DLD1 (cell line): ENCODE results near the gene SPDL1.
"Not testable (repeated sequence)": the region's sequence is repeated elsewhere in the genome, so short reads cannot be mapped to it uniquely, and the experiment has no call there.

Experiments
- in situ Hi-C: cut with HindIII; loops from 2 replicates; pipeline ENCODE4 v1.10.0; 2017; ENCODE audit warnings: low sequenced_read_pairs

SPDL1 gene

DNA sequence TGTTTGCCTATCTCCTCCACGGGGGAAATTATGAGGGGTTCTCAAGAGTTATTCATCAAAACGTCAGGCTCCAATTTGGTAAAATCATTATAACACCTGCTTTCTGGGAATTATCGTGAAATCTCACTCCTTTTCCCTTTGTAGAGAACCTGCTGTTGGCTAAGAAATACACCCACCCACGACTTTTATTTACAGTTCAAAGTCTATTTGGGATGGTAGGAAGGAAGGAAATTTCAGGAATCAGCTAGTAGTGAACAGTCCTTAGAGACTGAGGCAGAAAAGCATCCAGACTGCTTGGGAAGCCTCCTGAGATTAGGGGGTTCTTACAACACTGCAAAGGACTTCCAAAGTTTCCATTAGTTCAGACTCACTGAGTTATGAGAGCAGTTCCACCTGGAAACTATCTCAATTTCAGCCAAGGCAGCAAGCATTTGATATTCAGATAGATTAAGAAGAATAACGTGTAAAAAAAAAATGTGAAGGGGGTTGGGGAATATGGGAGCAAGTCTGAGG, 9.4 kb upstream of the SPDL1 start:
- in situ Hi-C loops, result no loop called here

DNA sequence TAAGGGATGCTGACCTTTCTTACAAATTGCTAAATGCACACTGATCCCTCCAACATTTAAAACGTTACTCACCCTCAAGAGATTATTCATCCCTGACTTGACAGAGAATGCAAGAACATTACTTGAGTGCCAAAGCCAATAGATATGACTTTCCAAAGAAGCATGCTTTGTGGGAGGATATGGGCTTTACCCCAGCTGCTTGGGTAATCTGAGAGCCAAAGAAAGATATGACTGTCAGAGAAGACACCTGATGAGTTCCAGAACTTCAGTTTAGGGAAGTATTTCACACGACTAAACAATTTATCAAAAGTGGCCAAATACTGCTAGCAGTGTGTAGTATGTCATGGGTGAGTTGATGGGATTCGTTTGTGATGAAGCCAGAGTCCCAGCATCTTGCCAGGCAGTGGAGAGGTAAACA, 7.4 kb upstream of the SPDL1 start:
- in situ Hi-C loops, result no loop called here

DNA sequence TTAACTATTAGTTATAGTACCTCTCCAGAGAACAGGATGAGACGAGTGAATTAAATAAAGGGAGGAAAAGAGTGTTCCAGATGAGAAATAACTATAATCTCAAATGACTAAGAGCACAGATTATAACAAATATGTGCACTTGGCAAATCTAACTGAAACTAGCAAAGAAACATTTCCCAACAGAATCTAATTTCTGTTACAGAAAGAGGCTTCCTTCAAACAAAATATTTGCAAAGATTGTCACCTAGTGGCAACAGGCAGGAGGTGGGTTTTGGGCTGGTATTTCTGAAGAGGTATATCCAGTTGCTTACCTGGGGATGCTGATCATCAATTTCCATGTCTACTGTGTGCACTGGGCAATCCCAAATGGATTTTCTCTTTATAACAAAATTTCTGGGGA, 5.6 kb upstream of the SPDL1 start:
- in situ Hi-C loops, result no loop called here

DNA sequence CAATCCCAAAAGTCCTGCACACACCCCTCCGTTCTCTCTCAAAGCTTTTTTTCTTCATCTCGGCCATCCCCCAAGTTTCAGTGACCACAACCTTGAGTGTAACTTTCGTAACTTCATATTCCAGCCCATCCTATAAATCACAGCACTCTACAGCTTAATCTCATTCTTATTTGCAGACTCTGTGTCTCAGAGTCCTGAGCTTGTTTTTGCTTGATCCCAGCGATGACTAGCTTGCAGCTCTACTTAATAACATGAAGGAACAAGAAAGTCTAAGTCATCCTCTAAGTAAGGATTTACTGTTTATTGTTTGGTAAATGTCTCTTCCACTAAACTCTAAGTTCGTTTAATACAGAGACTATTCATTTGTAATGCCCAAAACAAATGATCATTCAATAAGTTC, 2.6 kb upstream of the SPDL1 start:
- in situ Hi-C loops, result no loop called here

DNA sequence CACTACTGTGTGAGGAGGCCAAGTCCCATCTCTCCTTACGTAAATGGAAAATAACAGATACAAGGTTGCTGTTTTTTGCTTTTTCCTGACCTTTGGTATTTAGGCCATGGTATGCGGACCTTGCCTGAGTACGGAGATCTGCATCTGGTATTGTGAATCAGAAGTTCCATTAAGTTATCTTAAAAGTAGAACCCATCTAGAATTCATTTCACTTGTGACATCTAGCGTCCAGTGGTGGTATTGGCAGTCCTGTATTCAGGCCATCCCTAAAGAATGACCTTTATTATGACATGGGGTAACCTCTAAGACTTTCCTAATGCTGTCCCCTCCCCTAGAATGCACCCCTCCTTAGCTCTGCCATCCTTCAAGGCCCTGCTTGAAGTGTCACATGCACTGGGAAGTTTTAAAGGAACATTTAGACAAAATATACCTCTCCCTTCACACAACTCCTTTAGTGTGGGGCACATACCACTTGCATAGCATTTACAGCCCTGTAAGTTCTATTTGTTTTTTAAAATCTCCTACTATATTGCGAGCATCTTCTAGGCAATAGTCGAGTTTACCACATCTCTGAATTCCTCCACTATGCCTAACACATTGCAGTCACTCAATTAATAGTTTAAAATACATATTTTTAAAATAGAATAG, 1.9 kb upstream of the SPDL1 start:
- in situ Hi-C loops, result no loop called here

DNA sequence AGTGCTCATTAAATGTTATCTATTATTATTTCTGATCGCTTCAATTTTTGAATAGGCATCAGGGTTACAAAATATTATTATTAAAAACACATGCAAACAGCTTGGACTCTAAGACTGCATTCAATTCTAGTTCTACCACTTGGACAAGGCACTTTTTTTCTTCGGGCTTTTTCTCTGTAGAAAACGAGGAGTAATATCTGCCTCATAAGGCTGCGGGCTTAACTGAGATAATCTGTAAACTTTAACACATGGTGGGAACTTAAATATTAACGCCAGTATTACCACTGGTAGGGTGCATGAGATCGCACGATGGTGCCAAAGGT, 511 bp upstream of the SPDL1 start:
- in situ Hi-C loops, result no loop called here

DNA sequence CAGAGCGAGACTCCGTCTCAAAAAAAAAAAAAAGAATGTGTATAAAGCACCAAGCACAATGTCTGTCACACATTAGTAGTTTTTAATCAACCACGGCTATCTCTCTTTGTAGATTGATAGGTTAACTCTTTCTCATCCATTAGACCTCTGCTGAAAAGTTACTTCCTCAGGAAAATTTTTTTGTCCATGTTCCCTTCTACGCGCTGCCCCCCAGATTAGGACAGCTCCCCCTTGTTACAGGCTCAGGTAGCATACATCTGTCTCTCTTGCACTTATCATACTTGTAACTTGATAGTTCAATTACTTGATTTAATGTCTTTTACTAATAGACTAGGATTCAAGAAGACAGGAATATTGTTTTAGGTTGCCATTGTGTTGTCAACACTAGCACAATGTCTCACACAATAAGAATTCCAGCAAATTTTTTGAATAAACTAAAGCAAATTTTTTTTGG, 1.5 kb downstream of the SPDL1 start:
- in situ Hi-C loops, result no loop called here

DNA sequence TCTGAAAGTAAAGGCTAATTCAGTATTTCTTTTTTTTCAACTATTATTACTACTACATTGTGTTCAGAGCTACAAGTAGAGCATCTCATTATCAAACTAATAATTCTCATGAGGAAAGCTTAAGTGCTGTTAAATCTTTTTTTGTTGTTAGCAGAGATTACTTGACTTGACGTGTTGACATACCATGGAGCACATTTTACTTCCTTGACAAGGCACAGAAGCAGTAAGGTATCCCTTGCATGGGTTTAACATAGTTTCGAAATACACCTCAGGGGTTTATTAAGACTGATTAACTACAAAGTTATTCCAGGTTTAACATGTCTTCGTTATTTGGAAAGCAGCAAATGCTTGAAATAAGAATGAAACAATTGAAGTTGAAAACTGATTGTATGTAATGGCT, 7.0 kb downstream of the SPDL1 start:
- in situ Hi-C loops, result no loop called here

DNA sequence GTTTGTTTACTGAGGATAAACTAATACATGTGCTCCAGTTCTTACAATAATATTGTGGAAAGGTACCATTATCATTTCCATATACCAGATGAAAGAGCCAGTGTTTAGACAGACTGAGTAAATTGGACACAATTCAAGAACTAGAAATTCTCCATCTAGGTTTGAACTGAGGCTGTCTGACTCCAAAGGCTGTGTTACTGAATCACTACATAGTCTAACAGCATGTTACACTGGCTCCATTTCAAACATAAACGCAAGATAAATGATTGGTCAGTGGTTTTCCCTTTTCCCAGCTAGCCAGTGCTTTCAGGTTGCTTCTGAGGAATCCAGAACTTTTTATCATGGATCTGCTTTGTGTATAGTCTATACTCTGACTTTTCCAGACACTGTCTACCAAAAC, 8.1 kb downstream of the SPDL1 start:
- in situ Hi-C loops, result no loop called here

DNA sequence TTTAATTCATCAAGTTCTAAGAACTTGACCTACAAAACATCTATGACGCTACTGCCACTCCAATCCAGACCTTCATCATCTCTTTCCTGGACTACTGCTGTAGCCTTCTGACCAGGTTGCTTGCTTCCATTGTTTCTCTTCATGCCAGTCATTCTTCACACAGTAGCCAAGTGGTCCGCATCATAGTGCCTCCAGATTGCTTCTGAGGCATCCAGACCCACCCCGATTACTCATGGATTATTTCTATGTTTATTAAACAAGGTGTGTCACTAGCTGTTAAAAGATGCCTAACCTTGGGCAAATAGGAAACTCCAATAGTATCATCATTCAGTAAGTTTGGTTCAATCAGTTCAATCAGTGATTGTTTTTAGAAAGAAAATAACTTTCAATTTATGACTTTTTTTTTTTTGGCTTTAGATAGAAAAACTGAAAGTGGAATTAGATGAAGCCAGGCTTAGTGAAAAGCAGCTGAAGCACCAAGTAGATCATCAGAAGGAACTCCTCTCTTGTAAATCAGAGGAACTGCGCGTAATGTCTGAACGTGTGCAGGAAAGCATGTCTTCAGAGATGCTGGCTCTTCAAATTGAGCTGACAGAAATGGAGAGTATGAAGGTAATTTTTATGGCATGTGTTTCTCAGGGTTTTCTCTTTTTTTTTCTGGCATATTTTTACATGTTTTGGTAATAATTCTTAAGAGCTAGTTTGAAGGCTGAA, 9.5 kb downstream of the SPDL1 start:
- in situ Hi-C loops, result no loop called here

DNA sequence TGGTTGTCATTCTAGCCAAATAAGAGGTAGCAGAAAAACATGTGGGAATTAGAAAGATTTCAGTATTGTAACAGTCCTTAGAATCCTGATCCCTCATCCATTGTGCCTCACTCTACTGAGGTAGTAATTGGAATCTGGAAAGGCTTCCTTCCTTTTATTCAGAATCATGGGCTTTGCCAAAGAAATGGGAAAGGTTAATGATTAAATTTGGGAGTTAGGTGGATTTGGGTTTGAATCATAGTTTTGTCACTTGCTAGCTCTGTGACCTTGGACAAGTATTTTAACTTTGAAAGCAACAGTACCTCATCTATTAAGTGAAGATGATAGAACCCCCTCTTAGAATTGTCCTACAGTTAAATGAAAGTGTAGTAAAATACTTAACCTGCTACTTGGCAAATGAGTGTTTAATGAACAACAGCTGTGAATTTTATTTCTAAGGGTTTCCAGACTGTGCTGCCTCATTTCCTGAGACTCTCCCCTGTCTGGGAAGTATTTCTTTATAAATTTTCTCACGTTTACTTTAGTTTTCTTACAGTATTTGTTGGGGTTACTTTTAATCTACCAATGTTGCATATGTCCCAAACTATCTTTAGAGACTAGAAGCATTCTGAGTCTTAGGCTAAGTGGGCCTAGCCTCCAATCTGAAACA, 11.7 kb downstream of the SPDL1 start:
- in situ Hi-C loops, result no loop called here

DNA sequence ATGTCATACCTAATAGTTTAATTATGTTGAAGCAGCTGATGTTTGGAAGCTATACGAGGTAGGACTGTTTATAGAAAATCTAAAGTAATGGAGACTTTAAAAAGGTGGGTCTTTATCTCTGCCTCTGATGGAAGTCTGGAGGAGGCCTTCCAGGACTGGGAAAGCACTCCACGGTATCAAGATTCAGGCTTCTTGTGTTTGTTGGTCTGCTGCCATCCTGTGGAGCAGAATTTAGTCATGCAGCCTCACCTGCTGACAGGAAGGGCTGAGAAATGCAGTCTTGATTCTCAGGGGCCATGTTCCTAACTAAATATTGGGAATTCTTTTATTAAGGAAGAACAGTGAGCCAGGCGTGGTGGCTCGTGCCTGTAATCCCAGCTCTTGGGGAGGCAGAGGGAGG, 15.9 kb downstream of the SPDL1 start:
- in situ Hi-C loops, result no loop called here

DNA sequence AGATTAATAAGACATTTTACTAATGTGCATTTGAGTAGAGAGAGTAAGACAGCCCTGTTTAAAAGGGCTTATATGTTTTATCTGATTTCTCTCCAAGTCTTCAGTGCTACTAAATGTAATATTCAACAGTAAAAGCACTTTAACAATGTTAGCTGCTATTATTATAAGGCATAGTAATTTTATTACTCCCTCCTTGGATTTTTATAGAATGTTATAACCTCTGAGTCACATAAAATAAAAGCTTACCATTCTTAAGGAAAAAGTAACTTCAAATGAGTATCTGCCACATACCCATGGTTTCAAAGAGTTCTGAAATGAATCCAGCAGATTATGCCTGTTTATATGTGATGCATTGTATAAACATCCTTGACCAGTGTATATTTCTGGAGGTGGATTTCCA, 19.0 kb downstream of the SPDL1 start:
- in situ Hi-C loops, result no loop called here

DNA sequence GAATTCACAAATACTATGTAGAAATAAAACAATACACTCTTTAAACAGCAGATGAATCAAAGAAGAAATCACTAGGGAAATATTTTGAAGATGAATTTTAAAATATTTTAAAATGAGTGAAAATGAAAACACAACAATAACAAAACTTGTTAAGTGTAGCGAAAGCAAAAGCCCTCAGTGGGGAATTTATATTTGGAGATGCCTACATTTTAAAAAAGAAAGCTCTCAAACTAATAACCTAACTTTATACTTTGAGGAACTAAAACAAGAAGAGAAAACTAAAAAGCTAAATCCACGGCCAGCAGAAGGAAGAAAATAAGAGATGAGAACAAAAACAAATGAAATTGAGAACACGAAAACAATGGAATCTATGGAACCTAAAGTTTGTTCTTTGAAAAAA, 22.7 kb downstream of the SPDL1 start:
- in situ Hi-C loops, result no loop called here

DNA sequence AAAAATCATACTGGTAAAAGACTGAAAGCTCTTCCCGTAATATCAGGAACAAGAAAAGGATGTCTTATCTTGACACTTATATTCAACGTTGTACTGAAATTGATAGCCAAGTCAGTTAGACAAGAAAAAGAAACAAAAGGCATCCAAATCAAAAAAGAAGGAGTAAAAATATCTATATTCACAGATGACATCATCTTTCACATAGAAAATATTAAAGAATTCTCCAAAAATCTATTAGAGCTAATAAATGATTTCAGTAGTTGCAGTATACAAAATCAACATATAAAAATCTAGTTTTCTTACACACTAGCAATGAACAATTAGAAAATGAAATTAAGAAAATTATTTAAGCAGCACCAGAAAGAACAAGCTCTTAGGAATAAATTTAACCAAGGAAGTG, 24.3 kb downstream of the SPDL1 start:
- in situ Hi-C loops, result no loop called here

DNA sequence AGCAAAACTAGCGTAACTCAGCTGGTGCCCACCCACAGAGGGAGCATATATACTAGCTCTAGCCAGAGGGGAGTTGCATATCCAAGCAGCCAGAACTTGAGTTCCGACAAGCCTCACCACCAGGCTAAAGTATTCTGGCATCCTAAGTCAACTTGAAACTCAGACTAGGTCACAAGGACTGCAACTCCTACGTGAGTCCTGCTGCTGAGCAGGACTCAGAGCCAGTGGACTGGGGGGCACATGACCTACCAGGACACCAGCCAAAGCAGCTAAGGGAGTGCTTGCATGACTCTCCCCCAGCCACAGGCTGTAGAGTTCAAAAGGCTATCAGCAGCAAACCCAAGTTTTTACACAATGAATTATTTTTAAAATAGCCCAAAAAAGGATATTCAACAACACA, 26.1 kb downstream of the SPDL1 start:
- in situ Hi-C loops, result no loop called here

DNA sequence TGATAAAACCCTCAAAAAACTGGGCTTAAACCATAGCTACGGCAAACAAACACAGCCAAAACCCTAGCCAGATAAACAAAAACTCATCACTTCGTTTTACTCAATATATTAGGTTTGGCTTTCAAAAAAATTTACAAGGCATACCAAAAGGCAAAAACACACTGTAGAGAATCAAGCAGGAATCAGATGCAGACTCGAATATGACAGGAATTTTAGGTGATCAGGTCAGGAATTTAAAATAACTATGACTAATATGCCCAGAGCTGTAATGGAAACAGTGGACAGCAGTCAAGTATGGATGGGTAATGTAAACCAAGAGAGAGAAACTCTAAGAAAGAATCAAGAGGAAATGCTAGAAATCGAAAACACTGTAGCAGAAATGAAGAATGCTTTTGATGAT, 27.0 kb downstream of the SPDL1 start:
- in situ Hi-C loops, result no loop called here

DNA sequence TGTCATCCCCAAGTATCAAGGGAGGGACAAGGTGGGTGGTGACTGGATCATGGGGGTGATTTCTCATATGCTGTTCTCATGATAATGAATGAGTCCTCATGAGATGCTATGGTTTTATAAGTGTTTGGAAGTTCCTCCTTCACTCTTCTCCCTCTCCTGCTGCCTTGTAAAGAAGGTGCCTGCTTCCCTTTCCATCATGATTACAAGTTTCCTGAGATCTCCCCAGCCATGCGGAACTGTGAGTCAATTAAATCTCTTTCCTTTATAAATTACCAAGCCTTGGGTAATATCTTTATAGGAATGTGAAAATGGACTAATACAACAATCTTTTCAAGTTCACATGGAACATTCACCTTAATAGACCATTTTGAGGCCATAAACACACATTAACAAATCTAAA, 32.0 kb downstream of the SPDL1 start:
- in situ Hi-C loops, result no loop called here

DNA sequence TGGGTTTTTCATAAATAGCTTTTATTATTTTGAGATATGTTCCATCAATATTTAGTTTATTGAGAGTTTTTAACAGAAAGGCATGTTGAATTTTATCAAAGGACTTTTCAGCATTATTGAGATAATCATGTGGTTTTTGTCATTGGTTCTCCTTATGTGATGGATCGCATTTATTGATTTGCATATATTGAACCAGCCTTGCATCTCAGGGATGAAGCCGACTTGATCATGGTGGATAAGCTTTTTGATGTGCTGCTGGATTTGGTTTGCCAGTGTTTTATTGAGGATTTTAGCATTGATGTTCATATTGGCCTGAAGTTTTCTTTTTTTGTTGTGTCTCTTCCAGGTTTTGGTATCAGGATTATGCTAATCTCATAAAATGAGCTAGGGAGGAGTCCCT, 40.7 kb downstream of the SPDL1 start:
- in situ Hi-C loops, result not testable (repeated sequence)

DNA sequence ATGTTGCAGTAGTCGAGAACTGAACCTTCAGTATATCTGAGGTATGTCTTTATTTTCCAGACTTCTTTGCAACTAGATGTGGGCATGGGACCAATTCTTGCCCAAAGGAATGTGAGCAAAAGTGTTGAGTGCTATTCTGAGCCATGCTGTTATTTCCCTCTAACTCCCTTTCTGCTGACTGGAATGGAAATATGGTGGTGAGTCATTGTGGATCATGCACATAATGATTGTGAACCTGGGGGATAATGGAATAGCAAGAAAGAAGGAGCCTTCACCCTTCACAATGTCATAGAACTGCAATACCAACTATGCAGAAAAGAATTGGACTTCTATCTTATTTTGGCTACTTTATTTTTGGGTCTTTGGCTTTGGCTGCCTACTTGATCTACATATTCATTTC, 43.2 kb downstream of the SPDL1 start:
- in situ Hi-C loops, result no loop called here

DNA sequence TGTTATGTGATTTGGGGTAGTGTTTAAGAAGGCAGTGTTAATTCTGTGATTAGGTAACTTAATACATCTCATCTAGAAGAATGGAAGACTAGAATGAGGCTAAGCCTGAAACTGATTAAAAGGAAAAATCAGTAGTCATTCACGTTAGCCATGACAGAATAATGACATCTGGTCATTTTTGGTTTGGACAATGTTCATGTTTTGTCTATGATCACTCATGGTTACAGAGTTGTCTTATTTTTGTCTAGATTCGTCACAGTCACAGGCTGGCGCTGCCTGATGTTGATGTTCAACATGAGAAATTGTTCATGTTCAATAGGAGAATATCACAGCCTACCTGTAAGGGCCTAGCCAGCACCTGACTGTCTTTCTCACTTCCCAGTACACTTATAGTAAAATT, 44.0 kb downstream of the SPDL1 start:
- in situ Hi-C loops, result no loop called here

DNA sequence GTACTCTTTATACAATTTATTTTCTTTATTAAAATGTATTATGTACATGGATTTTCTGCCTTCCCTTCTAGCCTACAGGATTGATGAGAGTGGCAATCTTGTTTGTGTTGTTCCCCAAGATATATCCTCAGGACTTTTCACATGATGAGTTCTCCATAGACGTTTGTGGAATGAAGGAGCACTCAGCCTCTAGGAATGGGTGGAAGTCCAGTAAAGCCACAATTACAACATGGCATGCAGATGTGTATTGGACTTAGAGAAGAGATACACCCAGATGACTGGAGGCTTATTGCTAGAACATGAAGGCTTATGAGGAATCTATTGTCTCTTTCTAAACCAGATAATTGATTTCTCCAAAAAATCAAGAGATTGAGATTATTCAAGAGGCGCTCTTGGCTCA, 45.3 kb downstream of the SPDL1 start:
- in situ Hi-C loops, result no loop called here
